ENCODE results near the gene AQP3.
"Not testable (repeated sequence)": the region's sequence is repeated elsewhere in the genome, so short reads cannot be mapped to it uniquely, and the experiment has no call there.

The AQP3 gene

GRCh38 chr9:33399047-33399446, 48.3 kb downstream of the AQP3 start:
- not testable (repeated sequence) for H3K23ac ChIP-seq (ENCODE audit: low read length); H4K12ac ChIP-seq (ENCODE audit: low read depth, low read length); H2BK120ac ChIP-seq (ENCODE audit: insufficient read depth, low read length, poor library complexity); H3K79me1 ChIP-seq (ENCODE audit: low read length); H2BK5ac ChIP-seq (ENCODE audit: low read depth, low read length, poor library complexity); H3K4me3 ChIP-seq (ENCODE audit: low read depth, low read length); H4K8ac ChIP-seq (ENCODE audit: low read depth, low read length); H4K91ac ChIP-seq (ENCODE audit: low read depth, low read length); H3K79me2 ChIP-seq (ENCODE audit: control insufficient read depth, insufficient read depth, low read length, poor library complexity); H3K27ac ChIP-seq (ENCODE audit: low read depth, low read length); H3K14ac ChIP-seq (ENCODE audit: low read length); H3K9ac ChIP-seq (ENCODE audit: low read length); H2BK12ac ChIP-seq (ENCODE audit: low read length); DNase-seq; H3K18ac ChIP-seq (ENCODE audit: low read length); H3K4me2 ChIP-seq (ENCODE audit: low read length); H3K4ac ChIP-seq (ENCODE audit: low read depth, low read length); H3K36me3 ChIP-seq (ENCODE audit: control insufficient read depth in 1 of 2, insufficient read depth in 2 of 2, low read length in 2 of 2); H3K4me1 ChIP-seq (ENCODE audit: control insufficient read depth in 1 of 2, insufficient read depth in 2 of 2, low read length in 2 of 2); H2AK5ac ChIP-seq (ENCODE audit: low read length); H3K9me3 ChIP-seq (ENCODE audit: insufficient read depth, low read depth, low read length); H2AFZ ChIP-seq (ENCODE audit: insufficient read depth, low read length, poor library complexity); H3K27me3 ChIP-seq (ENCODE audit: insufficient read depth, low read length)
- WGBS (ENCODE audit: extremely low coverage, insufficient coverage, insufficient read length), result 100% methylated on average over 1 of the region's 4 CpGs

- not testable (repeated sequence) for H2BK120ac ChIP-seq (ENCODE audit: insufficient read depth, low read length, poor library complexity); H2BK5ac ChIP-seq (ENCODE audit: low read depth, low read length, poor library complexity); H3K4ac ChIP-seq (ENCODE audit: low read depth, low read length); H3K9ac ChIP-seq (ENCODE audit: low read length); H3K4me2 ChIP-seq (ENCODE audit: low read length); H3K36me3 ChIP-seq (ENCODE audit: control insufficient read depth in 1 of 2, insufficient read depth in 2 of 2, low read length in 2 of 2); H3K9me3 ChIP-seq (ENCODE audit: insufficient read depth, low read depth, low read length); H4K12ac ChIP-seq (ENCODE audit: low read depth, low read length); DNase-seq; H3K79me1 ChIP-seq (ENCODE audit: low read length); H4K8ac ChIP-seq (ENCODE audit: low read depth, low read length); H2AK5ac ChIP-seq (ENCODE audit: low read length); H2BK12ac ChIP-seq (ENCODE audit: low read length); H3K4me1 ChIP-seq (ENCODE audit: control insufficient read depth in 1 of 2, insufficient read depth in 2 of 2, low read length in 2 of 2); H3K18ac ChIP-seq (ENCODE audit: low read length); H3K79me2 ChIP-seq (ENCODE audit: control insufficient read depth, insufficient read depth, low read length, poor library complexity); H3K23ac ChIP-seq (ENCODE audit: low read length); H4K91ac ChIP-seq (ENCODE audit: low read depth, low read length); H3K27me3 ChIP-seq (ENCODE audit: insufficient read depth, low read length); H2AFZ ChIP-seq (ENCODE audit: insufficient read depth, low read length, poor library complexity); H3K14ac ChIP-seq (ENCODE audit: low read length); H3K4me3 ChIP-seq (ENCODE audit: low read depth, low read length); H3K27ac ChIP-seq (ENCODE audit: low read depth, low read length)
- no CpG with 5 or more reads among the region's 4 CpGs for WGBS (ENCODE audit: extremely low coverage, insufficient coverage, insufficient read length)
Observed at GRCh38 chr9:33397801-33398200, 49.6 kb downstream of the AQP3 start.

GRCh38 chr9:33395159-33395879, 52.1 kb downstream of the AQP3 start:
- H3K4ac ChIP-seq (ENCODE audit: low read depth, low read length); H3K4me3 ChIP-seq (ENCODE audit: low read depth, low read length); H3K18ac ChIP-seq (ENCODE audit: low read length); H4K91ac ChIP-seq (ENCODE audit: low read depth, low read length); H3K27me3 ChIP-seq (ENCODE audit: insufficient read depth, low read length); H3K23ac ChIP-seq (ENCODE audit: low read length); H2AK5ac ChIP-seq (ENCODE audit: low read length); H3K4me1 ChIP-seq (ENCODE audit: control insufficient read depth in 1 of 2, insufficient read depth in 2 of 2, low read length in 2 of 2); H3K9me3 ChIP-seq (ENCODE audit: insufficient read depth, low read depth, low read length); H3K79me2 ChIP-seq (ENCODE audit: control insufficient read depth, insufficient read depth, low read length, poor library complexity); H3K14ac ChIP-seq (ENCODE audit: low read length); H3K27ac ChIP-seq (ENCODE audit: low read depth, low read length); H2AFZ ChIP-seq (ENCODE audit: insufficient read depth, low read length, poor library complexity); H2BK120ac ChIP-seq (ENCODE audit: insufficient read depth, low read length, poor library complexity); H4K12ac ChIP-seq (ENCODE audit: low read depth, low read length); DNase-seq; H4K8ac ChIP-seq (ENCODE audit: low read depth, low read length); H3K79me1 ChIP-seq (ENCODE audit: low read length); H2BK12ac ChIP-seq (ENCODE audit: low read length); H2BK5ac ChIP-seq (ENCODE audit: low read depth, low read length, poor library complexity); H3K36me3 ChIP-seq (ENCODE audit: control insufficient read depth in 1 of 2, insufficient read depth in 2 of 2, low read length in 2 of 2); H3K9ac ChIP-seq (ENCODE audit: low read length); H3K4me2 ChIP-seq (ENCODE audit: low read length): not testable (repeated sequence)
- WGBS (ENCODE audit: extremely low coverage, insufficient coverage, insufficient read length), result no CpG with 5 or more reads among the region's 15 CpGs

- not testable (repeated sequence) for H2AK5ac ChIP-seq (ENCODE audit: low read length); H3K27me3 ChIP-seq (ENCODE audit: insufficient read depth, low read length); H3K79me2 ChIP-seq (ENCODE audit: control insufficient read depth, insufficient read depth, low read length, poor library complexity); H4K91ac ChIP-seq (ENCODE audit: low read depth, low read length); H3K9me3 ChIP-seq (ENCODE audit: insufficient read depth, low read depth, low read length); H3K4me1 ChIP-seq (ENCODE audit: control insufficient read depth in 1 of 2, insufficient read depth in 2 of 2, low read length in 2 of 2); DNase-seq; H3K4me3 ChIP-seq (ENCODE audit: low read depth, low read length); H3K9ac ChIP-seq (ENCODE audit: low read length); H2BK120ac ChIP-seq (ENCODE audit: insufficient read depth, low read length, poor library complexity); H3K4me2 ChIP-seq (ENCODE audit: low read length); H3K36me3 ChIP-seq (ENCODE audit: control insufficient read depth in 1 of 2, insufficient read depth in 2 of 2, low read length in 2 of 2); H2BK12ac ChIP-seq (ENCODE audit: low read length); H3K14ac ChIP-seq (ENCODE audit: low read length); H3K27ac ChIP-seq (ENCODE audit: low read depth, low read length); H3K79me1 ChIP-seq (ENCODE audit: low read length); H4K8ac ChIP-seq (ENCODE audit: low read depth, low read length); H3K4ac ChIP-seq (ENCODE audit: low read depth, low read length); H2BK5ac ChIP-seq (ENCODE audit: low read depth, low read length, poor library complexity); H3K18ac ChIP-seq (ENCODE audit: low read length); H2AFZ ChIP-seq (ENCODE audit: insufficient read depth, low read length, poor library complexity); H3K23ac ChIP-seq (ENCODE audit: low read length); H4K12ac ChIP-seq (ENCODE audit: low read depth, low read length)
- no CpG with 5 or more reads among the region's 3 CpGs for WGBS (ENCODE audit: extremely low coverage, insufficient coverage, insufficient read length)
Observed at GRCh38 chr9:33393986-33394385, 53.4 kb downstream of the AQP3 start.

Data from trophoblast cell (in vitro differentiated cells and primary cell).